ENCODE measurements around the gene PLA2G2F. TPM values are rescaled to one million over a fixed set of nuclear protein-coding genes. Genes with fewer than 3 reads are reported as not detected.

PLA2G2F gene
- total and polyA plus RNA-seq, 2 experiments from 2014 or later, result not detected

DNA sequence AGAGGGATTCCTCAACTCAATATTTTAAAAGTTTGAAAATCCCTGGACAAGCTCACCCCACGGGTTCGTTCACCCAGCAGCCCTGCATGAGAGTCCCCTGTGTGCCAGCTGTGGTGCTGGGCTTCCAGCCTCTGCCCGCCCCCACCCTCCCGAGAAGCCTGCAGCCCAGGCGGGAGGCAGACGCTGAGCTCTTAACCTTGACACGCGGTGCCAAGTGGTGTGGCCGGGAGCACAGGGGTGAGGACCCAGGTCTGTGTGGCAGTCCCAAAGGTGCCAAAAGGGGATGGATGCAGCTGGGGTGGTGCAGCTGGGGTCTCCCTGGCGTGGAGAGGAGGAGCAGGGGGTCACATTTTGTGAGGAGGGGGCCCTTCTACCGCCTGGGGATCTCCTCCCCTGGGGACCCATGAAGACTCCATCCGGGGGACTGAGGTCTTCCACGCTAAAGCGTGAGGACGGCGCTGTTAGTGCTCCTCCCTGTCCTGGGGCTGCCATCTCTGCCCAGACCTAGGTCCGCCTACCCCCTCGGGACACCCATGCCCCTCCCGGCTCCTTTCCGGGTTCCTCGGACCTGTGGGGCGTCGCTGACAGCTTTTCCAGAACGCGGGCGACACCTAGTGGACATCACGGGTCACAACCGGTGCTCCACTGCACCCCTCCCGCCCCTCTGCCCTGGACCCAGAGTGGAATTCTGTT lies 12.9 kb downstream of the PLA2G2F start:
- Histone ChIP-seq H3K4me3 (peak overlapping the region; percentile 51), H3K9me2 (ENCODE audit: insufficient read depth) (no peaks in the 10 kb centered on the region), H3K27me3 (ENCODE audit: insufficient read depth) (no peaks in the 10 kb centered on the region), H3K4me1 (ENCODE audit: insufficient read depth) (peaks cover 9% of the 10 kb centered on the region; the same call in 1 of the 2 replicates), H3K36me3 (ENCODE audit: insufficient read depth) (no peaks in the 10 kb centered on the region), H3F3A (replicated peaks; ENCODE audit: low read depth) (0 out of 2 replicates have a peak, but pooled peaks cover 3% of the 10 kb centered on the region), H3K4me2 (peak overlapping the region; percentile 81), H2AFZ (peak overlapping the region; percentile 85), H3K27ac (ENCODE audit: low read depth) (no peak overlapping the region), H4K20me1 (replicated peaks; ENCODE audit: insufficient read depth) (no peaks in the 10 kb centered on the region), H3K79me2 (replicated peaks; ENCODE audit: insufficient read depth) (no peaks in the 10 kb centered on the region)
- H3K27me3 Mint-ChIP-seq (ENCODE audit: insufficient read depth, low read depth, poor library complexity), result peaks cover 5% of the 10 kb centered on the region
- TF ChIP-seq, protein P1, sequence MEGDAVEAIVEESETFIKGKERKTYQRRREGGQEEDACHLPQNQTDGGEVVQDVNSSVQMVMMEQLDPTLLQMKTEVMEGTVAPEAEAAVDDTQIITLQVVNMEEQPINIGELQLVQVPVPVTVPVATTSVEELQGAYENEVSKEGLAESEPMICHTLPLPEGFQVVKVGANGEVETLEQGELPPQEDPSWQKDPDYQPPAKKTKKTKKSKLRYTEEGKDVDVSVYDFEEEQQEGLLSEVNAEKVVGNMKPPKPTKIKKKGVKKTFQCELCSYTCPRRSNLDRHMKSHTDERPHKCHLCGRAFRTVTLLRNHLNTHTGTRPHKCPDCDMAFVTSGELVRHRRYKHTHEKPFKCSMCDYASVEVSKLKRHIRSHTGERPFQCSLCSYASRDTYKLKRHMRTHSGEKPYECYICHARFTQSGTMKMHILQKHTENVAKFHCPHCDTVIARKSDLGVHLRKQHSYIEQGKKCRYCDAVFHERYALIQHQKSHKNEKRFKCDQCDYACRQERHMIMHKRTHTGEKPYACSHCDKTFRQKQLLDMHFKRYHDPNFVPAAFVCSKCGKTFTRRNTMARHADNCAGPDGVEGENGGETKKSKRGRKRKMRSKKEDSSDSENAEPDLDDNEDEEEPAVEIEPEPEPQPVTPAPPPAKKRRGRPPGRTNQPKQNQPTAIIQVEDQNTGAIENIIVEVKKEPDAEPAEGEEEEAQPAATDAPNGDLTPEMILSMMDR (conservative IDR thresholded peaks at IDR 0.05; ENCODE audit: low read depth in 2 of 2), result peak; percentile 80 to 96
- TF ChIP-seq POLR2AphosphoS5 (IDR thresholded peaks at IDR 0.05; ENCODE audit: low read depth) (no peak), JUNB (IDR thresholded peaks at IDR 0.05; ENCODE audit: unreplicated experiment) (no peak)
- no peak overlapping the region for H3K27ac Mint-ChIP-seq
- peak overlapping the region; percentile 42; the same call in 2 of the 3 replicates for H3K4me3 Mint-ChIP-seq
- DNase-seq (ENCODE audit: low spot score), result peak; percentile 89
- no peaks in the 10 kb centered on the region for H3K9me3 Mint-ChIP-seq
- H3K36me3 Mint-ChIP-seq (ENCODE audit: low read depth), result no peaks in the 10 kb centered on the region
- peaks cover 23% of the 10 kb centered on the region for H3K4me1 Mint-ChIP-seq
- ATAC-seq, result peak; percentile 92

DNA sequence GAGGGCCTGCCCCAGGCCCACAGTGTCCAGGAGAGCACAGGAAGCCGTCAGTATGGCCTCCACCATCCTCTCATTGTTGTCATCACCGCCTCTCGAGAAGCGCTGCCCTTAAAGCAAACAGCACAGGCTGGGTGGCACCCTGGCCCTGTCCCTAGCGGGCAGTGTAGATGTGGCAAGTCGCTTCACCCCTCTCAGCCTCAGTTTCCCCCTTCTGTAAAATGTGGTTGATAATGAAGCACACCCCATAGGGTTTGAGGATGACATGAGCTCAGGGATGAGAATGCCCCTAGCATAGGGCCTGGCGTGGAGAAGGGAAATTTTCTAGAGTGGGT lies 13.4 kb downstream of the PLA2G2F start:
- H3K27me3 ChIP-seq (ENCODE audit: insufficient read depth), result no peaks in the 10 kb centered on the region
- no peaks in the 10 kb centered on the region for H3K9me2 ChIP-seq (ENCODE audit: insufficient read depth)
- no peaks in the 10 kb centered on the region for H4K20me1 ChIP-seq (replicated peaks; ENCODE audit: insufficient read depth)
- Mint-ChIP-seq H3K4me1 (peaks cover 23% of the 10 kb centered on the region), H3K36me3 (ENCODE audit: low read depth) (no peaks in the 10 kb centered on the region), H3K27me3 (ENCODE audit: insufficient read depth, low read depth, poor library complexity) (peaks cover 5% of the 10 kb centered on the region), H3K4me3 (peak overlapping the region; percentile 14; the same call in 2 of the 3 replicates), H3K9me3 (no peaks in the 10 kb centered on the region), H3K27ac (no peak overlapping the region)
- DNase-seq (ENCODE audit: low spot score) (no peak), ATAC-seq (no peak)
- 0 out of 2 replicates have a peak, but pooled peaks cover 3% of the 10 kb centered on the region for H3F3A ChIP-seq (replicated peaks; ENCODE audit: low read depth)
- no peak overlapping the region for H2AFZ ChIP-seq
- peaks cover 9% of the 10 kb centered on the region; the same call in 1 of the 2 replicates for H3K4me1 ChIP-seq (ENCODE audit: insufficient read depth)
- TF ChIP-seq EZH2phosphoT487 (IDR thresholded peaks at IDR 0.05; ENCODE audit: unreplicated experiment), result no peak
- no peak for TF ChIP-seq EZH2 (IDR thresholded peaks at IDR 0.05; ENCODE audit: low read depth, unreplicated experiment)
- TF ChIP-seq, protein P2, sequence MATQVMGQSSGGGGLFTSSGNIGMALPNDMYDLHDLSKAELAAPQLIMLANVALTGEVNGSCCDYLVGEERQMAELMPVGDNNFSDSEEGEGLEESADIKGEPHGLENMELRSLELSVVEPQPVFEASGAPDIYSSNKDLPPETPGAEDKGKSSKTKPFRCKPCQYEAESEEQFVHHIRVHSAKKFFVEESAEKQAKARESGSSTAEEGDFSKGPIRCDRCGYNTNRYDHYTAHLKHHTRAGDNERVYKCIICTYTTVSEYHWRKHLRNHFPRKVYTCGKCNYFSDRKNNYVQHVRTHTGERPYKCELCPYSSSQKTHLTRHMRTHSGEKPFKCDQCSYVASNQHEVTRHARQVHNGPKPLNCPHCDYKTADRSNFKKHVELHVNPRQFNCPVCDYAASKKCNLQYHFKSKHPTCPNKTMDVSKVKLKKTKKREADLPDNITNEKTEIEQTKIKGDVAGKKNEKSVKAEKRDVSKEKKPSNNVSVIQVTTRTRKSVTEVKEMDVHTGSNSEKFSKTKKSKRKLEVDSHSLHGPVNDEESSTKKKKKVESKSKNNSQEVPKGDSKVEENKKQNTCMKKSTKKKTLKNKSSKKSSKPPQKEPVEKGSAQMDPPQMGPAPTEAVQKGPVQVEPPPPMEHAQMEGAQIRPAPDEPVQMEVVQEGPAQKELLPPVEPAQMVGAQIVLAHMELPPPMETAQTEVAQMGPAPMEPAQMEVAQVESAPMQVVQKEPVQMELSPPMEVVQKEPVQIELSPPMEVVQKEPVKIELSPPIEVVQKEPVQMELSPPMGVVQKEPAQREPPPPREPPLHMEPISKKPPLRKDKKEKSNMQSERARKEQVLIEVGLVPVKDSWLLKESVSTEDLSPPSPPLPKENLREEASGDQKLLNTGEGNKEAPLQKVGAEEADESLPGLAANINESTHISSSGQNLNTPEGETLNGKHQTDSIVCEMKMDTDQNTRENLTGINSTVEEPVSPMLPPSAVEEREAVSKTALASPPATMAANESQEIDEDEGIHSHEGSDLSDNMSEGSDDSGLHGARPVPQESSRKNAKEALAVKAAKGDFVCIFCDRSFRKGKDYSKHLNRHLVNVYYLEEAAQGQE (IDR thresholded peaks at IDR 0.05; ENCODE audit: unreplicated experiment), result no peak
- no peak for TF ChIP-seq NANOG (IDR thresholded peaks at IDR 0.05; ENCODE audit: borderline replicate concordance)
- TF ChIP-seq POLR2AphosphoS5 (IDR thresholded peaks at IDR 0.05; ENCODE audit: low read depth), result no peak
- no peak for TF ChIP-seq JUNB (IDR thresholded peaks at IDR 0.05; ENCODE audit: unreplicated experiment)
- no peak for TF ChIP-seq ZNF331 (CRISPR knock-in tag; IDR thresholded peaks at IDR 0.05; ENCODE audit: low read depth)
- H3K4me2 ChIP-seq, result peak overlapping the region; percentile 51; the same call in 1 of the 2 replicates
- H3K36me3 ChIP-seq (ENCODE audit: insufficient read depth), result no peaks in the 10 kb centered on the region
- H3K4me3 ChIP-seq, result no peak overlapping the region
- no peaks in the 10 kb centered on the region for H3K79me2 ChIP-seq (replicated peaks; ENCODE audit: insufficient read depth)
- no peak overlapping the region for H3K27ac ChIP-seq (ENCODE audit: low read depth)
